HCT116 (cell line): ENCODE data around the gene COX6A2. TPM values are rescaled to one million over a fixed set of nuclear protein-coding genes. Genes with fewer than 3 reads are reported as not detected.

Experiments used
- ATAC-seq: fragments of 200-7000 bp; cut with Tn5 transposase; 2 replicates; pipeline ENCODE4 v1.9.1; 2020; ENCODE audit warnings: mild to moderate bottlenecking, moderate library complexity
- BruUV-seq: library from RNA; stranded (reverse); fragments of 400-500 nt; replicated peaks from 2 replicates; lab custom pipeline; 2021; lab: Mats Ljungman, UMichigan
- CTCF ChIA-PET: fragments of 300-600 bp; sonication (Branson Sonifier 250); formaldehyde crosslinking; loops from one replicate; lab custom pipeline; 2021; ENCODE audit warnings: antibody characterized with exemption; lab: Charles Lee
- POLR2A ChIA-PET: fragments of 300-600, 350-600 bp; sonication (Branson Sonifier 250); formaldehyde crosslinking; loops from one replicate; lab custom pipeline; 2021; ENCODE audit warnings: antibody characterized with exemption; lab: Charles Lee
- RAD21 ChIA-PET, 2 experiments: fragments of 300-600 bp; sonication (Branson Sonifier 250); formaldehyde crosslinking; loops; one replicate each; lab custom pipeline; 2023; ENCODE audit warnings: low total read pairs in 2 of 2; ENCODE audit not compliant: uncharacterized antibody in 2 of 2, unreplicated experiment in 2 of 2, low non-redundant PET in 1 of 2; lab: Charles Lee
- DNase-seq: peaks from one replicate; pipeline ENCODE4 v3.0.0-alpha.2; 2010; ENCODE audit warnings: low read depth, low spot score
- H2AFZ ChIP-seq: fragments of 200-600 bp; shearing (Covaris generic), sonication (generic); 2 replicates; pipeline ENCODE4 v1.6.1; 2017; ENCODE audit warnings: low read depth, mixed run types, mixed read lengths, antibody characterized with exemption, low read length; ENCODE audit not compliant: poor library complexity, severe bottlenecking
- H3K27ac ChIP-seq: 2 replicates; pipeline ENCODE4 v1.5.1; 2012; ENCODE audit warnings: low read depth, low read length
- H3K27me3 ChIP-seq: fragments of 200-600 bp; sonication (generic); 2 replicates; pipeline ENCODE4 v1.6.1; 2016; ENCODE audit warnings: mixed run types, low read length, mixed read lengths; ENCODE audit not compliant: insufficient read depth
- H3K36me3 ChIP-seq, 2 experiments: fragments of 200-500 bp in 1 of 2; fragments of 200-600 bp in 1 of 2; sonication (Bioruptor generic) in 1 of 2; sonication (generic) in 1 of 2; 2 replicates each; pipeline versions ENCODE4 v1.5.1 to v1.6.1; 2014 to 2016; ENCODE audit warnings: low read length in 2 of 2, inconsistent platforms in 1 of 2, mixed read lengths in 1 of 2, mixed run types in 1 of 2; ENCODE audit not compliant: insufficient read depth in 2 of 2, control insufficient read depth in 1 of 2
- H3K4me1 ChIP-seq, 2 experiments: fragments of 200-600 bp in 1 of 2; sonication (generic) in 1 of 2; 2 replicates each; pipeline versions ENCODE4 v1.5.1 to v1.6.1; 2012 to 2017; ENCODE audit warnings: low read length in 2 of 2, inconsistent platforms in 1 of 2, mild to moderate bottlenecking in 1 of 2, mixed read lengths in 1 of 2, mixed run types in 1 of 2, moderate library complexity in 1 of 2; ENCODE audit not compliant: insufficient read depth in 2 of 2, control insufficient read depth in 1 of 2
- H3K4me2 ChIP-seq: fragments of 200-600 bp; sonication (generic); 2 replicates; pipeline ENCODE4 v1.6.1; 2017; ENCODE audit warnings: mixed run types, low read length, mixed read lengths
- H3K4me3 ChIP-seq, 2 experiments: fragments of 200-600 bp in 1 of 2; sonication (generic) in 1 of 2; replicated peaks in 1 of 2; 2 replicates each; pipeline ENCODE4 v1.5.1; 2011 to 2016; ENCODE audit warnings: low read length in 2 of 2, control low read depth in 1 of 2, low read depth in 1 of 2, mild to moderate bottlenecking in 1 of 2, mixed read lengths in 1 of 2, mixed run types in 1 of 2
- H3K79me2 ChIP-seq: fragments of 200-600 bp; sonication (generic); 2 replicates; pipeline ENCODE4 v1.6.1; 2017; ENCODE audit warnings: mild to moderate bottlenecking, mixed run types, low read length, moderate library complexity, mixed read lengths; ENCODE audit not compliant: insufficient read depth
- H3K9ac ChIP-seq: fragments of 200-600 bp; sonication (generic); 2 replicates; pipeline ENCODE4 v1.6.1; 2016; ENCODE audit warnings: low read length, mixed read lengths
- H3K9me2 ChIP-seq: fragments of 200-600 bp; sonication (generic), shearing (Covaris generic); 2 replicates; pipeline ENCODE4 v1.6.1; 2017; ENCODE audit warnings: mixed run types, mild to moderate bottlenecking, moderate library complexity; ENCODE audit not compliant: insufficient read depth
- H3K9me3 ChIP-seq, 2 experiments: fragments of 200-500 bp in 1 of 2; fragments of 200-600 bp in 1 of 2; sonication (Bioruptor generic) in 1 of 2; sonication (generic) in 1 of 2; 2 replicates each; pipeline ENCODE4 v1.6.1; 2014 to 2017; ENCODE audit warnings: low read length in 2 of 2, mixed read lengths in 2 of 2, inconsistent platforms in 1 of 2, low read depth in 1 of 2, mild to moderate bottlenecking in 1 of 2, mixed run types in 1 of 2, moderate library complexity in 1 of 2; ENCODE audit not compliant: control insufficient read depth in 1 of 2, insufficient read depth in 1 of 2
- H4K20me1 ChIP-seq: fragments of 200-600 bp; sonication (generic), shearing (Covaris generic); 2 replicates; pipeline ENCODE4 v1.6.1; 2017; ENCODE audit warnings: mixed run types, mild to moderate bottlenecking, moderate library complexity; ENCODE audit not compliant: insufficient read depth
- CEBPB ChIP-seq: IDR thresholded peaks from 2 replicates; pipeline ENCODE4 v1.6.1; 2012; ENCODE audit warnings: low read depth
- EGR1 ChIP-seq: IDR thresholded peaks from 2 replicates; pipeline ENCODE4 v1.6.1; 2012; ENCODE audit warnings: low read depth
- EZH2 ChIP-seq: fragments of 200-600 bp; sonication (generic); IDR thresholded peaks from 2 replicates; pipeline ENCODE4 v1.6.1; 2017; ENCODE audit warnings: antibody characterized with exemption, mixed run types
- JUND ChIP-seq: IDR thresholded peaks from 2 replicates; pipeline ENCODE4 v1.6.1; 2012
- POLR2AphosphoS5 ChIP-seq: IDR thresholded peaks from 2 replicates; pipeline ENCODE4 v1.6.1; 2011; ENCODE audit warnings: mild to moderate bottlenecking, low read depth, low read length, moderate library complexity
- RAD21 ChIP-seq: IDR thresholded peaks from 2 replicates; pipeline ENCODE4 v1.6.1; 2012; ENCODE audit warnings: low read depth, mild to moderate bottlenecking
- SP1 ChIP-seq: IDR thresholded peaks from 2 replicates; pipeline ENCODE4 v1.6.1; 2012; ENCODE audit warnings: low read depth
- SRF ChIP-seq: IDR thresholded peaks from 2 replicates; pipeline ENCODE4 v1.6.1; 2012; ENCODE audit warnings: low read depth
- TCF7L2 ChIP-seq: IDR thresholded peaks from 2 replicates; pipeline ENCODE4 v1.7.0; 2011; ENCODE audit warnings: borderline replicate concordance, inconsistent platforms; ENCODE audit not compliant: insufficient read depth, insufficient read length; ENCODE audit errors: extremely low read depth
- YY1 ChIP-seq: IDR thresholded peaks from 2 replicates; pipeline ENCODE4 v1.6.1; 2011; ENCODE audit warnings: low read length, low read depth, moderate library complexity, mild to moderate bottlenecking; ENCODE audit not compliant: insufficient replicate concordance; ENCODE audit errors: extremely low read depth
- ZFX ChIP-seq: fragments of 450-650 bp; IDR thresholded peaks from 2 replicates; pipeline ENCODE4 v1.6.1; 2017
- ZNF274 ChIP-seq: fragments of 200-500 bp; sonication (Bioruptor generic); IDR thresholded peaks from 2 replicates; pipeline ENCODE4 v1.6.1; 2014; ENCODE audit warnings: mild to moderate bottlenecking, low read depth, low read length, inconsistent platforms
- intact Hi-C: fragments of 100-400 bp; cut with micrococcal nuclease; formaldehyde crosslinking; loops from 2 replicates; pipeline ENCODE4 v1.10.0; 2022
- total RNA-seq: library from RNA; stranded (reverse); gene quantifications from one replicate; pipeline ENCODE4 v1.2.1, GENCODE V29; 2021; ENCODE audit not compliant: unreplicated experiment
- TF ChIP-seq, protein P1 (sequence below): IDR thresholded peaks from 2 replicates; pipeline ENCODE4 v1.6.1; 2012
- TF ChIP-seq, protein P2 (sequence below), 3 experiments: fragments of 200-600 bp in 1 of 3; sonication (generic) in 1 of 3; IDR thresholded peaks in 2 of 3; conservative IDR thresholded peaks in 1 of 3; 2 replicates each; pipeline ENCODE4 v1.5.1; 2012 to 2017; ENCODE audit warnings: low read depth in 2 of 3, low read length in 2 of 3, antibody characterized with exemption in 1 of 3, borderline replicate concordance in 1 of 3, control low read depth in 1 of 3, mild to moderate bottlenecking in 1 of 3, mixed read lengths in 1 of 3, mixed run types in 1 of 3, moderate library complexity in 1 of 3; ENCODE audit not compliant: insufficient read depth in 1 of 3

Gene COX6A2
- total RNA-seq, 1 experiment from 2014 or later, result not detected

- H3K36me3 ChIP-seq, result no peaks in the 10 kb centered on the region
- no TSS peak for BruUV-seq
- no peaks in the 10 kb centered on the region for H3K9me2 ChIP-seq
- no peaks in the 10 kb centered on the region for H3K27me3 ChIP-seq
- H4K20me1 ChIP-seq, result no peaks in the 10 kb centered on the region
- TF ChIP-seq, protein P1, sequence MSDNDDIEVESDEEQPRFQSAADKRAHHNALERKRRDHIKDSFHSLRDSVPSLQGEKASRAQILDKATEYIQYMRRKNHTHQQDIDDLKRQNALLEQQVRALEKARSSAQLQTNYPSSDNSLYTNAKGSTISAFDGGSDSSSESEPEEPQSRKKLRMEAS, result no peak
- TF ChIP-seq, protein P2, sequence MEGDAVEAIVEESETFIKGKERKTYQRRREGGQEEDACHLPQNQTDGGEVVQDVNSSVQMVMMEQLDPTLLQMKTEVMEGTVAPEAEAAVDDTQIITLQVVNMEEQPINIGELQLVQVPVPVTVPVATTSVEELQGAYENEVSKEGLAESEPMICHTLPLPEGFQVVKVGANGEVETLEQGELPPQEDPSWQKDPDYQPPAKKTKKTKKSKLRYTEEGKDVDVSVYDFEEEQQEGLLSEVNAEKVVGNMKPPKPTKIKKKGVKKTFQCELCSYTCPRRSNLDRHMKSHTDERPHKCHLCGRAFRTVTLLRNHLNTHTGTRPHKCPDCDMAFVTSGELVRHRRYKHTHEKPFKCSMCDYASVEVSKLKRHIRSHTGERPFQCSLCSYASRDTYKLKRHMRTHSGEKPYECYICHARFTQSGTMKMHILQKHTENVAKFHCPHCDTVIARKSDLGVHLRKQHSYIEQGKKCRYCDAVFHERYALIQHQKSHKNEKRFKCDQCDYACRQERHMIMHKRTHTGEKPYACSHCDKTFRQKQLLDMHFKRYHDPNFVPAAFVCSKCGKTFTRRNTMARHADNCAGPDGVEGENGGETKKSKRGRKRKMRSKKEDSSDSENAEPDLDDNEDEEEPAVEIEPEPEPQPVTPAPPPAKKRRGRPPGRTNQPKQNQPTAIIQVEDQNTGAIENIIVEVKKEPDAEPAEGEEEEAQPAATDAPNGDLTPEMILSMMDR (IDR thresholded peaks at IDR 0.05 in 2 of 3, conservative IDR thresholded peaks at IDR 0.05 in 1 of 3; ENCODE audit: borderline replicate concordance in 1 of 3, insufficient read depth in 1 of 3, low read depth in 2 of 3, low read length in 2 of 3), result peak; percentile 64 to 95 (median 93); a peak in 5 of 6 replicates
- no peak for TF ChIP-seq EZH2
- no peak for TF ChIP-seq TCF7L2
- no peak for TF ChIP-seq SP1
- no peak for TF ChIP-seq JUND
- no peak for TF ChIP-seq ZNF274
- peak; percentile 64 for TF ChIP-seq CEBPB
- peak; percentile 78 for TF ChIP-seq RAD21
- TF ChIP-seq SRF, result no peak
- no peak for TF ChIP-seq EGR1
- peak; percentile 37 for TF ChIP-seq YY1
- no peak for TF ChIP-seq POLR2AphosphoS5
- TF ChIP-seq ZFX, result no peak
- H3K4me2 ChIP-seq, result peak overlapping the region; percentile 28; the same call in 1 of the 2 replicates
- H3K4me1 ChIP-seq, result peaks cover 23 to 32% of the 10 kb centered on the region in 2 experiments
- ChIA-PET POLR2A (interaction anchor here (0.8 kb wide), 1 partner anchor 28 kb away, joined by 3 read pairs; the partner anchor contains the start of gene ITGAX), CTCF (interaction anchor here (0.7 to 1.9 kb wide), 10 partner anchors 8 to 429 kb away, joined by 3 to 6 read pairs (median 4); partner anchors contain the start of genes HSD3B7 and ZNF843), RAD21 (interaction anchor here in 1 of 2 experiments (1.5 kb wide), 1 partner anchor 240 kb away, joined by 4 read pairs; no protein-coding TSS in a partner anchor)
- no peak overlapping the region for H2AFZ ChIP-seq
- H3K9me3 ChIP-seq, result no peaks in the 10 kb centered on the region
- DNase-seq (peak; percentile 33), ATAC-seq (peak; percentile 80)
- H3K27ac ChIP-seq, result no peak overlapping the region
- intact Hi-C loops, result loop anchor here (5.0 kb wide), 1 partner anchor 170 kb away; the partner anchor contains the start of gene TRIM72
- no peak overlapping the region for H3K4me3 ChIP-seq
- H3K9ac ChIP-seq, result no peak overlapping the region
- H3K79me2 ChIP-seq, result no peaks in the 10 kb centered on the region
These were observed 45.5 kb downstream of the COX6A2 start for GRCh38 chr16:31382485-31383161.
